Islet precursor cell (in vitro differentiated cells): ENCODE results near the gene ICA1L.

ENCODE experiments used
- DNase-seq: peaks from one replicate; pipeline ENCODE4 v3.0.0-alpha.2; 2018

The ICA1L gene

DNA sequence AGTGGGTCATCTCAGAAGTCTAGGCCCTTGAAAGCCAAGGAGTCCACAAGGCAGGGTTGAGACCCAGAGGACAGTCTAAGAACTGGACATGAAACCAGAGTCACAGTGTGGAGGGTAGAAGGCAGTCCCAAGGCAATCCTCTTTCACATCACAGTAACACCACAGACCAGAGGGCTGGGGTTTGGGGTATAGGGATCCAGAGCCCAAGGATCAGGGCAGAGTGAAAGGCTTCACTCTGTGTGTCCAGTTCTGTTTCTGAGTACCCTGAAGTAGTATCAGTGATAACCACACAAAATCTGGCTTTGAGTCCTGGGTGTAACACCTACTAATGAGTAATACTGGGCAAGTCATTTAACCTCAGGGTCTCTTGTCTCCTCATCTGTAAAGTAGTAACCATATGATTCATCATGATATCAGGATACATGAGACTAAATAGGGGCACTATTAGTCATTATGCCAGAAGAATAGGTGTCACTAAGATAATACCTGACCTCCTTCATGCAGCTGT lies 91.0 kb downstream of the ICA1L start:
- no peak for DNase-seq

GRCh38 chr2:202778217-202778616 lies 93.3 kb downstream of the ICA1L start:
- DNase-seq = no peak

DNA sequence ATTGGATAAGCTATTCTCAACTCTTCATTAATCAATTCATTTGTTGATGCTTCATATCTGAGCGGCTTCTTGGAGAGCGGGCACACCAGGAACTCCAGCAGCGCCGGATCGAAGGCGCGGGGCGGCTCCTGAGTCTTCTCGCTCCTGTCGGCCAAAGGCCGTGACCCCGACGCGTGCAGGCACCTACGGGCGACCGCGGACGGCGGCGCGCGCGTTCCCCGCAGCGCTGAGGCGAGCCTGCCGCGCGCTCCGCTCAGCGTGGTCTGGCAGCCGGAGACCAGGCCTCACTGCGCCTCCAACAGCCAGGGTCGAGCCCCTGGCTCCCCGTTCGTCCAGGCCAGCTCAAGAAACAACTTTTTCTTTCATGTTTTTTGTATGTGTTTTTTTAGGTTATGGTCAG lies 97.5 kb downstream of the ICA1L start:
- DNase-seq = no peak

DNA sequence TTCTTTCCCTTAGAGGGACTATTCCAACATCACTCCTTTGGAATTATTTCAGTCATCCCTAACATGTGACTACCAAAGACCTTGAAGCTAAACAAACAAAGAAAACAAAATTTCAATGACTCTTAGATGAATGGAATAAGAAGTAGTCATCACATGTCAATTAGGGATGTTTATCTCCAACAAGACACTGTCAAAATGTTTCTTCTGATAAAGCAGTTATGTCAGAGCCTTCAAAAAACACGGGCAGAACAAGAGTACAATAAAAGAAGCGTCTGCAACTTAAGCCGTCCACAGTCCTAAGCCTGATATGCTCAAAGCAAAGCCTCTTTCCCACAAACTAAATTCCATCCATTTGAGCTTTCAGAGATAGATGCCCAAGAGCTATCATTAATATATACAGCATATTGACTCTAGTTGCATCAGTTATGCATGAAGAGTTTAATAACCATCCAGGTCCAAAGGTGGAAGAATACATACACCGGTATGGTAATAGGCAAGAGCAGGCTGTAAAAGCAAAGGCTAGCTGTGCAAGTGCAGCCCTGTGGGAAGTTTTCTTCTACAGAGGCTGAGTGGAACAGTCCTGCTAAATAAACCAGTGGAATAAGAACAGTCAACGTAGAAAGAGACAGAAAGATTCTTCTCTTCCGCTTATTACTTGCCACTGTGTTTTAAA lies 98.1 kb downstream of the ICA1L start:
- no peak for DNase-seq

DNA sequence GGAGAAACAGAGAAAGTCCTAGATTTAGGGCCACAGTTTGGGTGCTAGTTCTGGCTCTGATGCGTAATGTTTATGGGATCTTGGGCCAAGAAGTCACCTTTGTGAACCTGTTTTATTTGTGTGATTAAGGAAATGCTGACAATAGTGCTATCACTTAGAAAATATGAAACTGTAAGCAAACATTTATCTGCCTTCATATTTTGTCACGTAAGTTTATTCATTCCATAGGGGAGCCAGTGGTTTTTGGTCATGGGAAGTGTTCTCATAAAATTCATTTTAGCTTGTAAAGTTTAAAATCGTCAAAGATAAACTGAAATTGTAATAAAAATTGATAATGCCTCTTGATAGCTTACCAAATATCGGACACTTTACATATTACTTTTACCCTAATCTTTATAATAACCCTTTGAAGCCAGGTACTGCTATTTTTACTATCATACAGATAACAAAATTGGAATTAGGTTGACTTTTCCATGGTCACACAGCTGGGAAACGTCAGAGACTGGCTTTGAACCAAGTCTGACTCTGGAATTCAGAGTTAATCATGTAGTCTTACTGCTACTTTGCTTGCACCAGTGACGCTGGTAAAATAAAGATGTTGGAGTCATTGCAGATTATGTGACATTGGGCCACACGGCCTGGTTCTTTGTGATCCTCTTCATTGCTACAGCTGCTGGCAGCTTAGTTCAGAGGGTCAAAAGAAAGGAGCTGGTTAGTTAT lies 99.7 kb downstream of the ICA1L start:
- no peak for DNase-seq

- DNase-seq = no peak
Measured at GRCh38 chr2:202771336-202771735, 100.2 kb downstream of the ICA1L start.

GRCh38 chr2:202769201-202769600 lies 102.4 kb downstream of the ICA1L start:
- DNase-seq = no peak

- no peak for DNase-seq
Measured at GRCh38 chr2:202768273-202768672, 103.3 kb downstream of the ICA1L start.

- peak; percentile 68 for DNase-seq
Measured at GRCh38 chr2:202765436-202765835, 106.1 kb downstream of the ICA1L start.

DNA sequence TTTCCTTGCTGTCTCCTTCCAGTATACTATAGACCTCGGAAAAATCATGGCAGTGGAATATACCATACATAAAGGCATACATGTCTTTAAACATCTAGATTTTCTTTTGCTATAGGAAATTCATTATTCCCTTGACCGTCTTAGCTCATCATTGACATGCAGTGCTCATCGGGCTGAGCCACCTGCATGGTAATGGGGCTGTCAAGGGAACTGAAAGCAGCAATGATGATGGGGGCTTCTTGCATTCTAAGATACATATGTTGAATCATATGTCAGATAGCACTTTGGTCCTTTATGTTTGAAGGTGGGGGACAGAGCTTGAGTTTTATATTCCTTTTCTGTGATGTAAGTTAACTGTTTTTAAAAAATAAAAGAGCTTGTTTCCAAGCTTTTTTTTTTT lies 106.6 kb downstream of the ICA1L start:
- no peak for DNase-seq

DNA sequence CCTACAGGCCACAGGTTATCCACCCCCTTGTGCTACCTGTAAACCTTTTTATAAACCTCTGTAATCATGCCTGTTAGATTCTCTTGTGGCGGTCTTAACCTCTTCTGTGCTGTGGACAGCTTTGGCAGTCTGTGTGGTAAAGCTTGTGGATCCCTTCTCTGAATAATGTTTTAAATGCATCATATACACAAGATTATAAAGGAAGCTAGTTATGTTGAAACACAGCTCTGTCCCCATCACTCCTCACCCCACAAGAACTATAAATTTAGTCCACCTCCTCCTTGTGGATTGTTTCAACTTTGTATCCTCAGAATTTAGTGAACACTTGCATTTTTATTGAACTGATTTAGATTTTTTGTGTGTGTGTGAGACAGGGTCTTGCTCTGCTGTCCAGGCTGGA lies 107.7 kb downstream of the ICA1L start:
- DNase-seq = no peak

DNA sequence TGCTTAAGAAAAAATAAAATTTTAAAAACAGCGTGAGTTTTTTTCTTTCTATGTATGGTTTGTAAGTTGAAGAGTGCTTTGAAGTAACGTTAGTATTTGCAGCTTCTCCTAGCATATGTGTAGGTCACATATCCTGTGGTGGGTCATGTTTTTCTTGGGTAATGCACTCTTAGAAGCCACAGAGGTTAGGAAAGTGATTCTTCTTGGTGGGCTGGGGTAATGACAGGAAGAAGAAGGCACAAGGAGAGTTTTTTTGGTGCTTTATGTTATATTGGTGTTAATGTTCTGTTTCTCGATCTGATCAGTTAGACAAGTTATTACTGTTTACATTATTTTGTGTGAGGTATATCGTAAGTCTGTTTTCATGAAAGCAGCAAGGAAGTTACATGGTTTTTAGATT lies 109.0 kb downstream of the ICA1L start:
- DNase-seq = no peak

DNA sequence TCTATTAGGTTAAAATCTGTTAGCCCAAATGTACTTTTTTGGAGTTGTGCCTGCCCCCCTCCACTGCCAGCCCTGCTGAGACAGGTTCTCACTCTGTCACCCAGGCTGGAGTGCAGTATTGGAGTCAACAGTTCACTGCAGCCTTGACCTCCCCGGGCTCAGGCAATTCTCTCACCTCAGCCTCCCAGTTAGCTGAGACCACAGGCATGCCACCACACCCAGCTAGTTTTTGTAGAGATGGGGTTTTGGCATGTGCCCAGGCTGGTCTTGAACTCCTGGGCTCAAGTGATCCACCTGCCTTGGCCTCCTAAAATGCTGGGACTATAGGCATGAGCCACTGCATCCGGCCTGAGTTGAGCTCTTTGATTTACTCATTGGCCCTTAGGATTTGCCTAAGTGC lies 110.7 kb downstream of the ICA1L start:
- DNase-seq = no peak

DNA sequence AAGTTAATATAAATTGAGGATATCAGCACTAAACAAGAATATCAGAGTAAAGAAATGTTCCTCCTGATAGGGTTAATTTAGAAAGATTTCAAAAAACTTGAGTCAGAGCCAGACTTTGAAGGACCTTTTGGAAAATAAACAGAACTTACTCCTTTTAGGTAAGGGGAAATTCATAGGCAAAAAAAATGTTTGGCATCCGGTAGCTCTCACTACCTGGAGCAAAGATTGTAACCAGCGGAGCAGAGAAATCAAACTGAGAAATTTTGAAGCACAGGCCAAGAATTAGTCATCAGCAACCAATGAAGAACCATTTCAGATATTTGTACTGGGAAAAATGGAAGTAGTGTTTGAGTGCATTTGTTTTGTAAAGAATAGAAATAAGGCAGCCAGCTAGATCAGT lies 113.0 kb downstream of the ICA1L start:
- DNase-seq = no peak

- DNase-seq = no peak
Measured at GRCh38 chr2:202758128-202758527, 113.4 kb downstream of the ICA1L start.

GRCh38 chr2:202757339-202757738 lies 114.2 kb downstream of the ICA1L start:
- no peak for DNase-seq

DNA sequence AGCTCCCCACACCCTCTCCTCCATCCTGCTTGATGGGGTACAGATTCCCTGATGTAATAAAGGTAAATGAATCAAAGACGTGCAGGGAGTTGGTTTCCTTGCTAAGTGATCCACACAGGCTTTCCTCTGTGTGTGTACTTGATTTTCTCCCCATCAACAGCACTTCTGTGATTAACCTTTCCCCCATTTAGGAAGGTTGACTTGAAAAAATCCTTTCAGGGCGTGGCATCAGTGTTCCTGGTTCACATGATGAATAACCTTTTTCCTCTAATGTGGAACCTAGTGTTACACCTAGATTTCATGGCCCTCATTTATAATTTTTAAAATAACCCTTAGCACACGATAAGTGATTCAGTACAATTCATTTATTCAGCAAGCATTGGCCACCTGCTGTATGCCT lies 115.0 kb downstream of the ICA1L start:
- DNase-seq = no peak

GRCh38 chr2:202754936-202755335 lies 116.6 kb downstream of the ICA1L start:
- DNase-seq = no peak

DNA sequence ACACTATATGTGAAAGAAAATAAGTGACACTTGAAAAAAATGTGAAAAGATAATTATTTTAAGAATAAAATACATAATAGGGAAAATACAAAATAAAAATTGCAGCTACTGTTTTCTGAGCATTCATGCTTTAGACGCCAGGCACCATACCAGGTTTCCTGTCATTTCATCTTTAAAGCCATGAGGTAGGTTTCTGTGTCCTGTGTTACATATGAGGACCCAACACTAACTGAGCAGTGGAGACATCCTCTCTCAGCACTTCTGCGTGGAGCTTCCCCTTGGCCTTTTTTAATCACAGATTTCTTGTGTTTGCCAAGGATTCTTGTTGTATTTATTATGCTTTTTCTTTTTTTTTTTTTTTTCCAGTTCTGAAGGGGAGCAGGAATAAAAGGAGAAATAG lies 119.5 kb downstream of the ICA1L start:
- DNase-seq = no peak

- DNase-seq = no peak
Measured at GRCh38 chr2:202750763-202751427, 120.7 kb downstream of the ICA1L start.

- DNase-seq = no peak
Measured at GRCh38 chr2:202749477-202749876, 122.1 kb downstream of the ICA1L start.

- DNase-seq = no peak
Measured at GRCh38 chr2:202743613-202744012, 128.0 kb downstream of the ICA1L start.

GRCh38 chr2:202736826-202737225 lies 134.7 kb downstream of the ICA1L start:
- no peak for DNase-seq

- DNase-seq = no peak
Measured at GRCh38 chr2:202726070-202726469, 145.5 kb downstream of the ICA1L start.
